HFFc6 (cell line): ENCODE data around the gene PERM1. TPM values are rescaled to one million over a fixed set of nuclear protein-coding genes. Genes with fewer than 3 reads are reported as not detected.

Source experiments
- DNase-seq: peaks from one replicate; pipeline ENCODE4 v3.0.0-alpha.2; 2018
- H3K27ac Mint-ChIP-seq: 2 replicates; pipeline ENCODE4 v1.8.0; 2020; ENCODE audit warnings: mild to moderate bottlenecking, mixed read lengths
- H3K27me3 Mint-ChIP-seq: 2 replicates; pipeline ENCODE4 v1.8.0; 2021; ENCODE audit warnings: mild to moderate bottlenecking, moderate library complexity, mixed read lengths; ENCODE audit not compliant: insufficient read depth
- H3K36me3 Mint-ChIP-seq: 2 replicates; pipeline ENCODE4 v1.8.0; 2021; ENCODE audit warnings: low read depth, mixed read lengths
- H3K4me1 Mint-ChIP-seq: 2 replicates; pipeline ENCODE4 v1.8.0; 2020; ENCODE audit warnings: low read depth, mixed read lengths
- H3K4me3 Mint-ChIP-seq: 2 replicates; pipeline ENCODE4 v1.8.0; 2020; ENCODE audit warnings: mild to moderate bottlenecking, moderate library complexity, mixed read lengths
- H3K9me3 Mint-ChIP-seq: 2 replicates; pipeline ENCODE4 v1.8.0; 2020; ENCODE audit warnings: mild to moderate bottlenecking, mixed read lengths
- total RNA-seq, 6 experiments: library from RNA; stranded (reverse); fragmentation: NEBNext Ultra II Directional; extraction: Animal tissue kit (Norgen Biotek cat#: 25700); gene quantifications; 2 replicates in 1 of 6; 3 replicates in 5 of 6; pipeline ENCODE4 v1.2.3, GENCODE V29; 2021
- TF ChIP-seq, protein P1 (sequence below): fragments of 200-600 bp; sonication (generic); IDR thresholded peaks from 2 replicates; pipeline ENCODE4 v1.5.0; 2021; ENCODE audit warnings: antibody characterized with exemption, mild to moderate bottlenecking

Gene PERM1
- total RNA-seq, 6 experiments from 2014 or later = 0.17 to 0.18 TPM; not detected in 4

DNA sequence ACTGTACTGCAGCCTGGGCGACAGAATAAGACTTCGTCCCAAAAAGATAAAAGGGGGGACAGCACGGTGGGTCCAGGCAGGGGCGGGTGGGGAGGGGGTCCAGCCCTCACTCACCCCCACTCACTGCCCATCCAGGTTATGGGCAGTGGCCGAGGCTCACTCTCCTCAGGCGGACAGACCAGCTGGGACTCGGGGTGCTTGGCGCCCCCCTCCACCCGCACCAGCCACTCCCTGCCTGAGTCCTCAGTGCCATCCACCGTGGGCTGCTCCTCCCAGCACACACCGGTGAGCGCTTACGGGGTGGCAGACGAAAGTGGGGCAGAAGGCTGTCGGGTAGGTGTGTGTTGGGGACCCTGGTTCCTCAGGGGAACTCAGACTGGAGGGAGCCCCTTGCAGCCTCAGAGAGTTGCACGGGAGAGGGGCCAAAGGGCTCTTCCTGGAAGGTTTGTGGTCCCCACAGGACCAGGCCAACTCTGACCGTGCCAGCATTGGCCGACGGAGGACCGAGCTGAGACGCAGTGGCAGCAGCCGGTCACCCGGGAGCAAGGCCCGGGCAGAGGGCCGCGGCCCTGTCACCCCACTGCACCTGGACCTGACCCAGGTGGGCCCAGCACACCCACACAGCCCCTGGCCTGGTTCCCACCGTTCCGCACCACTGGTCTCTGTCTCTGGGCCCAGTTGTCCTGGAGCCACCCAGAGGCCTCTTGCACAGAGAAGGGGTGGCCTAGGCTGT is 9.0 kb downstream of the PERM1 start:
- no peaks in the 10 kb centered on the region for H3K4me1 Mint-ChIP-seq
- TF ChIP-seq, protein P1, sequence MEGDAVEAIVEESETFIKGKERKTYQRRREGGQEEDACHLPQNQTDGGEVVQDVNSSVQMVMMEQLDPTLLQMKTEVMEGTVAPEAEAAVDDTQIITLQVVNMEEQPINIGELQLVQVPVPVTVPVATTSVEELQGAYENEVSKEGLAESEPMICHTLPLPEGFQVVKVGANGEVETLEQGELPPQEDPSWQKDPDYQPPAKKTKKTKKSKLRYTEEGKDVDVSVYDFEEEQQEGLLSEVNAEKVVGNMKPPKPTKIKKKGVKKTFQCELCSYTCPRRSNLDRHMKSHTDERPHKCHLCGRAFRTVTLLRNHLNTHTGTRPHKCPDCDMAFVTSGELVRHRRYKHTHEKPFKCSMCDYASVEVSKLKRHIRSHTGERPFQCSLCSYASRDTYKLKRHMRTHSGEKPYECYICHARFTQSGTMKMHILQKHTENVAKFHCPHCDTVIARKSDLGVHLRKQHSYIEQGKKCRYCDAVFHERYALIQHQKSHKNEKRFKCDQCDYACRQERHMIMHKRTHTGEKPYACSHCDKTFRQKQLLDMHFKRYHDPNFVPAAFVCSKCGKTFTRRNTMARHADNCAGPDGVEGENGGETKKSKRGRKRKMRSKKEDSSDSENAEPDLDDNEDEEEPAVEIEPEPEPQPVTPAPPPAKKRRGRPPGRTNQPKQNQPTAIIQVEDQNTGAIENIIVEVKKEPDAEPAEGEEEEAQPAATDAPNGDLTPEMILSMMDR = no peak
- no peak overlapping the region for H3K27ac Mint-ChIP-seq
- H3K27me3 Mint-ChIP-seq = no peaks in the 10 kb centered on the region
- H3K9me3 Mint-ChIP-seq = no peaks in the 10 kb centered on the region
- H3K4me3 Mint-ChIP-seq = no peak overlapping the region
- no peaks in the 10 kb centered on the region for H3K36me3 Mint-ChIP-seq
- DNase-seq = no peak

DNA sequence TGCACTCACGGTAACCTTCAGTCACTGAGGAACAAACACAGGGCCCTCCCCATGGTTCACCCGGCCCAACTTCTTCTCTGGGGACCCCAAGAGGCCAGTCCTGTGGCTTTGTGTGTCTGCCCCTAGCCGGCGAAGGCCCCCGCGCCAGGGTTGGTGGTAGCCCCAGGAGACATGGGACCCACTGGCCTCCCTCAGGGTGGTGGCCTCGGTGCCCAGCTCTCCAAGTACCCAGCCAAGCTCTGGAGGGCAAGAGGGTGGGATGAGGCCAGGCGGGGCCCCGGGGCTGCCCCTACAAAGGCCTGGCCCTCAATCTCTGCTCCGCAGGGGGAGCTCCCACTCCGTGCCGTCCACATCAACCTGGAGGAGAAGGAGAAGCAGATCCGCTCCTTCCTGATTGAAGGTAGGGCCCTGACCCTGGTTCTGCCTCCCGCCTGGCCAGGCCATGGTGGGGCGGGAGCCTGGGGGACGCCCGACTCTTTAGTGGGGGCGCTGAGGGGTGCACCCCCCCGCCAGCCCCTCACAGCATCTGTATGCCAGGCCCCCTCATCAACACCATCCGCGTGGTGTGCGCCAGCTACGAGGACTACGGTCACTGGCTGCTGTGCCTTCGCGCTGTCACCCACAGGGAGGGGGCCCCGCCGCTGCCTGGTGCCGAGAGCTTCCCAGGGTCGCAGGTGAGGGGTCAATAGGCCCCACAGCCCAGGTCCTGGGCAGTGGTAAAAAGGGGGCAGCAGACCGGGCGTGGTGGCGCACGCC is 10.0 kb downstream of the PERM1 start:
- no peak overlapping the region for H3K4me3 Mint-ChIP-seq
- no peaks in the 10 kb centered on the region for H3K9me3 Mint-ChIP-seq
- DNase-seq = no peak
- no peaks in the 10 kb centered on the region for H3K4me1 Mint-ChIP-seq
- no peaks in the 10 kb centered on the region for H3K27me3 Mint-ChIP-seq
- H3K27ac Mint-ChIP-seq = no peak overlapping the region
- TF ChIP-seq, protein P1 = no peak
- no peaks in the 10 kb centered on the region for H3K36me3 Mint-ChIP-seq

DNA sequence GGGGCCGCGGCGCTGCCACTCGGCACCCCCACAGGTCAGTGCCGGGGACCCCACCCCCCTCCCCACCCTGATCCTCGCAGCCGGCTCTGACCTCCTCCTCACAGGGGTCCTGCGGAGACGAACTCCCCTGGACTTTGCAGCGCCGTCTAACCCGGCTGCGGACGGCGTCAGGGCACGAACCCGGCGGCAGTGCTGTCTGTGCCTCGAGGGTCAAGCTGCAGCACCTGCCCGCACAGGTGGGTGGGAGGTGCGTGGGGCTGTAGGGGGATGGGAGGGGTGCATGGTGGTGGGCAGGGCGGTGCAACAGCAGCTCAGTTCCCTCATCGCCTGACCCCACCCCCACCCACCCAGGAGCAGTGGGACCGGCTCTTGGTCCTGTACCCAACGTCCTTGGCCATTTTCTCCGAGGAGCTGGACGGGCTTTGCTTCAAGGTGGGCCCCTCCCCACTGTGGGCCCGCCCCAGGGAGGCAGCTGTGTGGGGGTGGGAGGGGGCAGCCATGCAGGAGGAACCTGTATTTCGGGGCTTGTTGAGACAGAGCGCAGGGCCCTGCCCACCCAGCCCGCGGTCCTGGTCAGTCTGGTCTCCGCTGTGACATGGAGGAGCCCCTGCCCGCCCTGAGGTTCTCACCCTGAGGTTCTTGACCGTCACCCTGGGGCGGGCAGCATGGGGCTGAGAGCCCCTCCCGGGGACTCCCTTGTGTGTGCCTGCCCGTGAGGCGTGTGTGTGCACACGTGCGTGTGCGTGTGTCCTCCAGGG is 10.7 kb downstream of the PERM1 start:
- no peak for DNase-seq
- Mint-ChIP-seq H3K27me3 (no peaks in the 10 kb centered on the region), H3K9me3 (no peaks in the 10 kb centered on the region), H3K4me1 (no peaks in the 10 kb centered on the region), H3K36me3 (no peaks in the 10 kb centered on the region), H3K27ac (no peak overlapping the region), H3K4me3 (no peak overlapping the region)
- TF ChIP-seq, protein P1 = no peak

DNA sequence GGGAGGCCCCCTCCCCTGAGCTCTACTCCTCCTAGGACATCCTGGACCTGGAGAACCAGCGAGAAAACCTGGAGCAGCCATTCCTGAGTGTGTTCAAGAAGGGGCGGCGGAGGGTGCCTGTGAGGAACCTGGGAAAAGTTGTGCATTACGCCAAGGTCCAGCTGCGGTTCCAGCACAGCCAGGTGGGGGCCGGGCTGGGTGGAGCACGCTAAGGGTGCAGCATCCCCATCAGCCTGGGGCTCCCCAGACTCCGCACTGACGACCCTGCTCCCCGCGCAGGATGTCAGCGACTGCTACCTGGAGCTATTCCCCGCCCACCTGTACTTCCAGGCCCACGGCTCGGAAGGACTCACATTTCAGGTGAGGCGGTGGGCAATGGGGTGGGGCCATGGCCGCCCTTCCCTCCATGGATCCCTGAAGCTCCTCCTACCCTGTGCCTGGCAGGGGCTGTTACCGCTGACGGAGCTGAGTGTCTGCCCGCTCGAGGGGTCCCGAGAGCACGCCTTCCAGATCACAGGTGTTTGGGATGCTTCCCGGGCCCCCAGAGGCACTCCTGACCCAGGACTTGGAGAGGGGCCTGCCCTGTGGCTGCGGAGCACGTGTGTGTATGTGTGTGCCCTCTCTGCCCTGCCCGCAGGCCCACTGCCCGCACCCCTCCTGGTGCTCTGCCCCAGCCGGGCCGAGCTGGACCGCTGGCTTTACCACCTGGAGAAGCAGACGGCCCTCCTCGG is 11.5 kb downstream of the PERM1 start:
- no peaks in the 10 kb centered on the region for H3K27me3 Mint-ChIP-seq
- H3K4me3 Mint-ChIP-seq = no peak overlapping the region
- TF ChIP-seq, protein P1 = no peak
- no peak overlapping the region for H3K27ac Mint-ChIP-seq
- H3K36me3 Mint-ChIP-seq = no peaks in the 10 kb centered on the region
- DNase-seq = no peak
- H3K4me1 Mint-ChIP-seq = no peaks in the 10 kb centered on the region
- H3K9me3 Mint-ChIP-seq = no peaks in the 10 kb centered on the region

DNA sequence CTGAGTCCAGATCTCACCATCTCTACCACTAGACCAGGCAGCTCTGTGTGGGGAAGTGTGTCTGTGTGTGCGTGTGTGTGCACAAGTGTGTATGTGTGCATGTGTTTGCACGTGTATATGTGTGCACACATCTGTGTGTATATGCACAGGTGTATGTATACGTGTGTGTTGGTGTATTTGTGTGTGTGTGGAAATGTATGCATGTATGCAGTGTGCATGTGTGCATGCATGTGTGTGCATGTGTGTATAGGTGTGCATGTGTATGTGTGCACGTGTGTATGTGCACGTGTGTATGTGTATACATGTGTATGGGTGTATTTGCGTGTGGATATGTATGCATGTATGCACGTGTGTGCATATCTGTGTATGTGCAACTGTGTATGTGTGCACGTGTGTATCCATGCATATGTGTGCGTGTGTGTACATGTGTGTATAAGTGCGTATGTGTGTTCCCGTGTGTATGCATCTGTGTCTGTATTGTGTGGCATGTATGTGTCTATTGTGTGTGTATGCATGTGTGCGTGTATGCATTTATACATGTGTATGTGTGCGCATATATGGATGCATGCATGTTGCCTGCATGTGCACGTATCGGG is 12.5 kb downstream of the PERM1 start:
- TF ChIP-seq, protein P1 = no peak
- Mint-ChIP-seq H3K27me3 (no peaks in the 10 kb centered on the region), H3K36me3 (no peaks in the 10 kb centered on the region; the same call in 1 of the 2 replicates), H3K27ac (no peak overlapping the region), H3K4me3 (no peak overlapping the region), H3K4me1 (no peaks in the 10 kb centered on the region), H3K9me3 (no peaks in the 10 kb centered on the region)
- DNase-seq = no peak
